ENCODE results near the gene HS3ST3B1. TPM values are rescaled to one million over a fixed set of nuclear protein-coding genes. Genes with fewer than 3 reads are reported as not detected.

The HS3ST3B1 gene
- total and polyA plus RNA-seq, 8 donors, result 1.9 to 6.7 (median 2.6) TPM

GRCh38 chr17:14270508-14270907, 30.4 kb upstream of the HS3ST3B1 start:
- H3K36me3 ChIP-seq, result no peaks in the 10 kb centered on the region
- no peaks in the 10 kb centered on the region for H3K27me3 ChIP-seq
- H3K9me3 ChIP-seq, result peaks cover 0 to 5% of the 10 kb centered on the region in 2 donors
- no peak overlapping the region for H3K4me3 ChIP-seq
- no peak overlapping the region for H3K27ac ChIP-seq
- ATAC-seq (no peak), DNase-seq (no peak)
- intact Hi-C loops (cut with DNase I), result no loop called here
- H3K4me1 ChIP-seq, result no peaks in the 10 kb centered on the region
- TF ChIP-seq CTCF (IDR thresholded peaks at IDR 0.05), result no peak

- Histone ChIP-seq H3K27me3 (peaks cover 0 to 10% of the 10 kb centered on the region in 2 donors), H3K36me3 (no peaks in the 10 kb centered on the region), H3K27ac (no peak overlapping the region), H3K4me1 (no peaks in the 10 kb centered on the region), H3K9me3 (peaks cover 0 to 5% of the 10 kb centered on the region in 2 donors), H3K4me3 (no peak overlapping the region)
- no peak for ATAC-seq
- intact Hi-C loops (cut with DNase I), result no loop called here
- TF ChIP-seq CTCF (IDR thresholded peaks at IDR 0.05), result no peak
- DNase-seq, result no peak
These were observed 24.2 kb upstream of the HS3ST3B1 start for GRCh38 chr17:14276535-14277250.

GRCh38 chr17:14281530-14281929, 19.4 kb upstream of the HS3ST3B1 start:
- Histone ChIP-seq H3K9me3 (no peaks in the 10 kb centered on the region), H3K36me3 (no peaks in the 10 kb centered on the region), H3K27ac (no peak overlapping the region), H3K27me3 (peaks cover 0 to 20% of the 10 kb centered on the region in 2 donors), H3K4me1 (no peaks in the 10 kb centered on the region), H3K4me3 (no peak overlapping the region)
- no peak for DNase-seq
- intact Hi-C loops (cut with DNase I), result no loop called here
- no peak for ATAC-seq
- TF ChIP-seq CTCF (IDR thresholded peaks at IDR 0.05), result no peak

GRCh38 chr17:14282726-14283125, 18.2 kb upstream of the HS3ST3B1 start:
- intact Hi-C loops (cut with DNase I), result no loop called here
- no peak overlapping the region for H3K4me3 ChIP-seq

GRCh38 chr17:14289162-14289561, 11.7 kb upstream of the HS3ST3B1 start:
- Histone ChIP-seq H3K27me3 (peaks cover 0 to 36% of the 10 kb centered on the region in 2 donors), H3K4me3 (no peak overlapping the region), H3K9me3 (no peaks in the 10 kb centered on the region), H3K4me1 (no peaks in the 10 kb centered on the region), H3K36me3 (no peaks in the 10 kb centered on the region), H3K27ac (no peak overlapping the region)
- DNase-seq, result no peak
- intact Hi-C loops (cut with DNase I), result no loop called here
- no peak for TF ChIP-seq CTCF (IDR thresholded peaks at IDR 0.05)
- no peak for ATAC-seq

More at GRCh38 chr17:14282726-14283125, 18.2 kb upstream of the HS3ST3B1 start:
- Histone ChIP-seq H3K4me1 (no peaks in the 10 kb centered on the region), H3K27me3 (peaks cover 0 to 20% of the 10 kb centered on the region in 2 donors), H3K9me3 (no peaks in the 10 kb centered on the region), H3K36me3 (no peaks in the 10 kb centered on the region), H3K27ac (no peak overlapping the region)
- no peak for TF ChIP-seq CTCF (IDR thresholded peaks at IDR 0.05)
- DNase-seq, result no peak
- no peak for ATAC-seq

All from left lung (tissue), 10 donors.